Fibroblast of lung (primary cell): ENCODE data around the gene PARP11.

Experiments
- EZH2 ChIP-seq: IDR thresholded peaks from 2 replicates; pipeline ENCODE4 v1.5.1; 2012; ENCODE audit warnings: low read length, control low read depth, mild to moderate bottlenecking; ENCODE audit errors: missing control alignments
- TF ChIP-seq, protein P1 (sequence below), 2 donors: IDR thresholded peaks in 1 of 2; conservative IDR thresholded peaks in 1 of 2; 1 replicate in 1 of 2; 2 replicates in 1 of 2; pipeline ENCODE4 v1.5.1; 2011 to 2012; ENCODE audit warnings: low read length in 2 of 2, control low read depth in 1 of 2, inconsistent platforms in 1 of 2, low read depth in 1 of 2, mild to moderate bottlenecking in 1 of 2

GRCh38 chr12:3771853-3772252, 101.3 kb downstream of the PARP11 start:
- no peak for TF ChIP-seq EZH2
- TF ChIP-seq, protein P1, sequence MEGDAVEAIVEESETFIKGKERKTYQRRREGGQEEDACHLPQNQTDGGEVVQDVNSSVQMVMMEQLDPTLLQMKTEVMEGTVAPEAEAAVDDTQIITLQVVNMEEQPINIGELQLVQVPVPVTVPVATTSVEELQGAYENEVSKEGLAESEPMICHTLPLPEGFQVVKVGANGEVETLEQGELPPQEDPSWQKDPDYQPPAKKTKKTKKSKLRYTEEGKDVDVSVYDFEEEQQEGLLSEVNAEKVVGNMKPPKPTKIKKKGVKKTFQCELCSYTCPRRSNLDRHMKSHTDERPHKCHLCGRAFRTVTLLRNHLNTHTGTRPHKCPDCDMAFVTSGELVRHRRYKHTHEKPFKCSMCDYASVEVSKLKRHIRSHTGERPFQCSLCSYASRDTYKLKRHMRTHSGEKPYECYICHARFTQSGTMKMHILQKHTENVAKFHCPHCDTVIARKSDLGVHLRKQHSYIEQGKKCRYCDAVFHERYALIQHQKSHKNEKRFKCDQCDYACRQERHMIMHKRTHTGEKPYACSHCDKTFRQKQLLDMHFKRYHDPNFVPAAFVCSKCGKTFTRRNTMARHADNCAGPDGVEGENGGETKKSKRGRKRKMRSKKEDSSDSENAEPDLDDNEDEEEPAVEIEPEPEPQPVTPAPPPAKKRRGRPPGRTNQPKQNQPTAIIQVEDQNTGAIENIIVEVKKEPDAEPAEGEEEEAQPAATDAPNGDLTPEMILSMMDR (conservative IDR thresholded peaks at IDR 0.05 in 1 of 2, IDR thresholded peaks at IDR 0.05 in 1 of 2; ENCODE audit: low read depth in 1 of 2, low read length in 2 of 2): no peak
